Nephron progenitor cell (in vitro differentiated cells): ENCODE measurements around the gene NDUFB5.

Experiments
- DNase-seq: peaks from one replicate; pipeline ENCODE4 v3.0.0; 2021
- H3K27ac Mint-ChIP-seq: 2 replicates; pipeline ENCODE4 v1.8.0; 2021; ENCODE audit warnings: mild to moderate bottlenecking, moderate library complexity, mixed read lengths
- H3K27me3 Mint-ChIP-seq: 2 replicates; pipeline ENCODE4 v1.8.0; 2021; ENCODE audit warnings: mild to moderate bottlenecking, low read depth, mixed read lengths; ENCODE audit not compliant: poor library complexity
- H3K36me3 Mint-ChIP-seq: 2 replicates; pipeline ENCODE4 v1.8.0; 2021; ENCODE audit warnings: low read depth, mixed read lengths
- H3K4me1 Mint-ChIP-seq: 2 replicates; pipeline ENCODE4 v1.8.0; 2021; ENCODE audit warnings: mixed read lengths
- H3K4me3 Mint-ChIP-seq: 2 replicates; pipeline ENCODE4 v1.8.0; 2021; ENCODE audit warnings: mild to moderate bottlenecking, moderate library complexity, mixed read lengths
- H3K9me3 Mint-ChIP-seq: 2 replicates; pipeline ENCODE4 v1.8.0; 2021; ENCODE audit warnings: mild to moderate bottlenecking, moderate library complexity, mixed read lengths
- TF ChIP-seq, protein P1 (sequence below): fragments of 200-600 bp; sonication (generic); IDR thresholded peaks from 2 replicates; pipeline ENCODE4 v1.5.0; 2021; ENCODE audit warnings: antibody characterized with exemption

NDUFB5 gene

DNA sequence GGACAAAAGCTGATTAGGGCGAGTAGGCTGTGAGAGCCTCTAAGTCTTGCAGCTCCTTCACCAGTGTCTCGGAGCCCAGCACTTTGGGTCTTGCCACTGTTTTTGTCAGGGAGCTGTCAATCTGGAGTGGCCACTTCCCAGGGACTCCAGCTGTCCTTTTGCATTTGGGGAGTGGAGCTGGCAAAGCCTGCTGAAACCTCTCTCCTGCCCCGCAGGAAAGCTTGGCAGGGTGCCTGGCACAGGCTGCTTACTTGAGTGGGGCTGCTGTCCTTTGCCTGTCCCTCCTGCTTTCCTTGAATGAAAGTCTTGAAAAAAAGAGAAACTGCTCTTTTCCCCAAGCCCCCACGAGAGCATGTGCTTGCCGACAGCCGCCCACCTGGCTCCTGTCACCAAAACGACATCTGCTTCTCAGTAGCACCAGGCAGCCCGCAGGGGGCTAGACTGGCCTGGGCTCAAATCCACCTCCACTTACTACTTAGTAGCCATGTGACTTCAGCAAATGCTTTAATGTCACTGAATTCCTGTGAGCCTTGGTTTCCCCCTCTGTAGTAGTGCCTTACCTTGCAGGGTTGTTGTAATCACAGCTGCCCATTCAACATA lies 61.9 kb downstream of the NDUFB5 start:
- Mint-ChIP-seq H3K27ac (peak overlapping the region; percentile 85), H3K36me3 (peaks cover 24% of the 10 kb centered on the region), H3K4me3 (no peak overlapping the region), H3K9me3 (peaks cover under 1% of the 10 kb centered on the region), H3K27me3 (no peaks in the 10 kb centered on the region), H3K4me1 (peaks cover 45% of the 10 kb centered on the region)
- DNase-seq: no peak
- TF ChIP-seq, protein P1, sequence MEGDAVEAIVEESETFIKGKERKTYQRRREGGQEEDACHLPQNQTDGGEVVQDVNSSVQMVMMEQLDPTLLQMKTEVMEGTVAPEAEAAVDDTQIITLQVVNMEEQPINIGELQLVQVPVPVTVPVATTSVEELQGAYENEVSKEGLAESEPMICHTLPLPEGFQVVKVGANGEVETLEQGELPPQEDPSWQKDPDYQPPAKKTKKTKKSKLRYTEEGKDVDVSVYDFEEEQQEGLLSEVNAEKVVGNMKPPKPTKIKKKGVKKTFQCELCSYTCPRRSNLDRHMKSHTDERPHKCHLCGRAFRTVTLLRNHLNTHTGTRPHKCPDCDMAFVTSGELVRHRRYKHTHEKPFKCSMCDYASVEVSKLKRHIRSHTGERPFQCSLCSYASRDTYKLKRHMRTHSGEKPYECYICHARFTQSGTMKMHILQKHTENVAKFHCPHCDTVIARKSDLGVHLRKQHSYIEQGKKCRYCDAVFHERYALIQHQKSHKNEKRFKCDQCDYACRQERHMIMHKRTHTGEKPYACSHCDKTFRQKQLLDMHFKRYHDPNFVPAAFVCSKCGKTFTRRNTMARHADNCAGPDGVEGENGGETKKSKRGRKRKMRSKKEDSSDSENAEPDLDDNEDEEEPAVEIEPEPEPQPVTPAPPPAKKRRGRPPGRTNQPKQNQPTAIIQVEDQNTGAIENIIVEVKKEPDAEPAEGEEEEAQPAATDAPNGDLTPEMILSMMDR: no peak

DNA sequence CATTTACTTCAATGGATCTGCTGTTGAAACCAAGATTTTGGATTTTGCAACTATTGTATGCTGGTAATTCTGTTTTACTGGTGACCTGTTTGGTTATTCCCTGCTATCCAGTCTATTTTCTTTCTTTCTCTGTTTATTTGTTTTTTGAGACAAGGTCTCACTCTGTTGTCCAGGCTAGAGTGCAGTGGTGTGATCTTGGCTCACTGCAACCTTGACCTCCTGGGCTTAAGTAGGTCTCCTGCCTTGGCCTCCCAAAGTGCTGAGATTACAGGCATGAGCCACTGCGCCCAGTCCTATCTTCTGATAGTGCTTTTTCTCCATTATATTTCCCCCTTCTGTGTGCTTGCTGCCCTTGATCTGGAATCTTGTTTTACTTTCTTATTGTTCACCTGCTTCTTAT lies 63.8 kb downstream of the NDUFB5 start:
- Mint-ChIP-seq H3K9me3 (peaks cover 5% of the 10 kb centered on the region), H3K36me3 (peaks cover 38% of the 10 kb centered on the region), H3K27me3 (no peaks in the 10 kb centered on the region), H3K4me1 (peaks cover 40% of the 10 kb centered on the region), H3K4me3 (no peak overlapping the region), H3K27ac (no peak overlapping the region)
- TF ChIP-seq, protein P1: no peak
- no peak for DNase-seq

DNA sequence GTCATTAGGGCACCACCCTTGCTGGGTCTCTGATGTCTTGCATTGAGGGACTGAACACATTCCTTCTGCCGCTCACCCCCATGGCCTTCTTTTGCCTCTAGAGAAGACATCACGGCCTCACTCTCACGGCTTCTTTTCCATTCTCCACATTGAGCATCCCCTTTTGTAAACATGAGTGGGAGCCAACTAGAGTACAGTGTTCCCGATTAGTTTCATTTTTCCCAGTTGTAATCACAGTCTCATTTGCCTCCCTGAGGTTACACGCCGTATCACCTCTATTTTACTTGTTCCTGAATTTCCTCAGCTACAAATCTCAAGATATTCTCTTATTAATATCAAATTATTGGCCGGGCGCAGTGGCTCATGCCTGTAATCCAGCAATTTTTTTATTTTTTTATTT lies 65.7 kb downstream of the NDUFB5 start:
- Mint-ChIP-seq H3K4me3 (no peak overlapping the region), H3K4me1 (peaks cover 30% of the 10 kb centered on the region), H3K36me3 (peaks cover 42% of the 10 kb centered on the region), H3K27me3 (no peaks in the 10 kb centered on the region), H3K9me3 (peaks cover 5% of the 10 kb centered on the region), H3K27ac (peak overlapping the region; percentile 19)
- no peak for DNase-seq
- TF ChIP-seq, protein P1: no peak

DNA sequence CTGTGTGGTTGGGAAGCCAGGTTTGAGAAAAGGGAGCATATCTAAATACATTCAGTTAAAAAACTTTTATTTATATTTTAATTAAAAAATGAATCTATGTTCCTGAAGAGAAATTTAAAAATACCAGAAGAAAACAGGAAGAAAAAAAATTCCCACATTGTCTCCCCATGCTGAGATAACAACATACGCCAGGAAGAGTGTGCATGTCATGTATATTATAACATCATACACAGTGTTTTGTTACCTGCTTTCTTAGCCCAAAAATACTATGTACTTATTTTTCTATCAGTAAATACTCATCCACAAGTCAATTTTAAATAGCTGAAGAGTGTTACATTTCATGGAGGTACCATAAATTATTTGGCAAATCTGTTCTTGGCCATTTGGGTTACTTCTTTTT lies 66.7 kb downstream of the NDUFB5 start:
- Mint-ChIP-seq H3K27ac (no peak overlapping the region), H3K4me3 (no peak overlapping the region), H3K4me1 (peaks cover 29% of the 10 kb centered on the region), H3K9me3 (peaks cover 5% of the 10 kb centered on the region), H3K36me3 (peaks cover 48% of the 10 kb centered on the region), H3K27me3 (no peaks in the 10 kb centered on the region)
- TF ChIP-seq, protein P1: no peak
- no peak for DNase-seq

DNA sequence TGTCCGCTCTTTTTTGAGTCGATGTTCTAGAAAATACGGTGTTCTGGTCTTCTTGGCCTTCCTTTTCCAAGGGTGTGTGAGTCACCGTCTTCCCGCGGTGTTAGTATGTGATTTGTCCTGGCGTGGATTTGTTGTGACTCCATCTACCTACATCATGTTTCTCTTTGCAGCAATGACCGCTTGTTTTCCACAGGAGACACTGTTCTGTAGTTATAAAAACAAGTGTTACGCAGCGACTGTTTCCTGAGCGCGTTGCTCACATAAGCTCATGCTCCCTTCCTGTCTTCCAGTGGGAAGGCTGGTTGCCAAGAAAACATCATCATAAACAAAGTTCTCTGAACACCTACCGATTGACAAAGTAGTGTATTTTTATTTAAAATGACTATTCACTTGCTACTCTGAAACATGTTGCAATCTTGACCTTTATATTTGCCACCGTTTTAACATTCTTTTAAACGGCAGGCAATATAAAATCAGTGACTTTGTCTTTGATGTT lies 67.2 kb downstream of the NDUFB5 start:
- Mint-ChIP-seq H3K36me3 (peaks cover 48% of the 10 kb centered on the region), H3K9me3 (peaks cover 5% of the 10 kb centered on the region), H3K27me3 (no peaks in the 10 kb centered on the region), H3K27ac (peak overlapping the region; percentile 46), H3K4me1 (peaks cover 25% of the 10 kb centered on the region), H3K4me3 (no peak overlapping the region)
- TF ChIP-seq, protein P1: no peak
- DNase-seq: no peak

DNA sequence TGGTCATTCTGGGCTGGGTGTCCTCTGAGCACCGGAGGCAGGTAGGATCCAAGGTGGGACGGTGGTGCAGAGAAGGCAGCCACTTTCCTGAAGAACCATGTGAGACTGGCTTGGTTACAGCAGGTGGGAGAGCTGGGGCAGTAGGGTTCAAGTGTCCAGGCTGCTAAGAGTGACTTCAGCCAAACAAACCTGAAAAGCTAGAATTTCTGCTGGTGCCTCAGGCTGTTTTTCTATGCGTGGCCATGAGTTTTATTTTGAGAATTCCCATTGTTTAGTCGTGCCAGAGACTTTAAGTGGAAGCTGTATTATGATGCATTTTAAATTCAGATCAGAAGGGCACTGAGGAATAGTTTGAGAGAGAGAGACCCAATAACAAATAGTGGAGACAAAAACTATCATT lies 68.3 kb downstream of the NDUFB5 start:
- TF ChIP-seq, protein P1: no peak
- H3K36me3 Mint-ChIP-seq: peaks cover 48% of the 10 kb centered on the region
- peak overlapping the region; percentile 70 for H3K27ac Mint-ChIP-seq
- H3K4me3 Mint-ChIP-seq: no peak overlapping the region
- no peaks in the 10 kb centered on the region for H3K27me3 Mint-ChIP-seq
- H3K9me3 Mint-ChIP-seq: peaks cover 5% of the 10 kb centered on the region
- H3K4me1 Mint-ChIP-seq: peaks cover 23% of the 10 kb centered on the region
- DNase-seq: no peak
